GM19463 (cell line): ENCODE measurements around the gene LSM14A.
A peak's percentile ranks its signal among the peaks of the same experiment; 100 is the strongest.
"Not testable (repeated sequence)": the region's sequence is repeated elsewhere in the genome, so short reads cannot be mapped to it uniquely, and the experiment has no call there.

Experiments
- ATAC-seq: cut with Tn5 transposase; IDR thresholded peaks from one replicate; pipeline ENCODE4 v1.9.1; 2021; ENCODE audit warnings: mild to moderate bottlenecking, moderate library complexity; ENCODE audit not compliant: unreplicated experiment

The LSM14A gene

DNA sequence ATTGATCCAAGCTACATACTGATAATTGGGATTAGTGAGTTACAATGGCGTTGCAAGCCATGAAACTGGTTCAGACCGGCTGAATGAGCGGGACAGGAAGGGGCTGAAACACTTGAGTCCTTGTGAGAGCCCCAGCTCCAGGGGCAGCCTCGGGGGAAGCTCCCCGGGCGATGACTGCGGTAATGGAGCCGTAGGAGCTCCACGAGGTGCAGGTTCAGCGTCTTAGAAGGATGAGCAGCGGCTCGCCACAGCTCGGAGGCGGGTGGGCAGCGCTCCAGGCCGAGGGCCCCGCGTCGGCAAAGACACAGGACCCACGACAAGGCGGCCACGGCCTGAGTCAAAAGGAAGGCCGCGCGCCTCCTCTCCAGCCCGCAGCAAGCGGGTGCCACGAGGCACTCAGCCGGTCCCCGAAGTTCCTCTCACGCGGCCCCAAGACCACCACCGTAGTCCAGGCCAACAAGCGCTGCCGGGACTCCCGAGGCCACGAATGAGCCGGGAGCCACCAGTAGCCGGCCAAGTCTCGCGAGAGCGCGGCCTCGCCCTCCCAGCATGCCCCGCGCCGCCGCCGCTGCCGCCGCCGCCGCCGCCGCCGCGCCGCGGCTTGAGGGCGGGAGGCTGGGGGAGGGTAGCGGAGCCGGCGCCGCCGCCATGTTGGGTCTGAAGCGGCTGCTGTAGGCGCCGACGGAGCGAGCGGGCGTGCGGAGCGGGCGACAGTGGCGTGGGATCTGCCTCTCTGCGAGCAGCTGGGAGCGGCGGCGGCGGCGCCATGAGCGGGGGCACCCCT lies at the start of gene LSM14A:
LSM14A (plus strand) TSS at position 628 of the 784 bp plus-strand sequence; CDS start at position 767, 139 bp downstream.
- peak; percentile 61 for ATAC-seq

DNA sequence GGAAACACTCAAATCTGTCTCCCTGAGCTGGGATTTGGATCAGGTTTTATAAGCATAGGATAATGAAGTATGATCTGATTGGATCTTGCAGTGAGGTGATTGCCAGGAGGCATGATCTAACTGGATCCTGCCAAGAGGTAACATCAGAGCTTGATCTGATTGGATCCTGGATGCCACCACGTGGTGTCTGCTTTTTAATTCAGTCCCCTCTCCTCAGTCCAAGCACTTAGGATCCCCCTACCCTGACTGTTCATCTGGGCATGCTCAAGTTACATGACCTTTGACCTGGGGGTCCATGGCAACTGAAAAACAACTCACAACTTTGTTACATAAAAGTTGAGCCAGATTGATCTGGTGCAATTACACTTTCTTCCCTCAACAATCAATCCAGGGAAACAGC lies 47.5 kb upstream of the LSM14A start:
- no peak for ATAC-seq

GRCh38 chr19:34126966-34127365 lies 45.3 kb upstream of the LSM14A start:
- no peak for ATAC-seq

DNA sequence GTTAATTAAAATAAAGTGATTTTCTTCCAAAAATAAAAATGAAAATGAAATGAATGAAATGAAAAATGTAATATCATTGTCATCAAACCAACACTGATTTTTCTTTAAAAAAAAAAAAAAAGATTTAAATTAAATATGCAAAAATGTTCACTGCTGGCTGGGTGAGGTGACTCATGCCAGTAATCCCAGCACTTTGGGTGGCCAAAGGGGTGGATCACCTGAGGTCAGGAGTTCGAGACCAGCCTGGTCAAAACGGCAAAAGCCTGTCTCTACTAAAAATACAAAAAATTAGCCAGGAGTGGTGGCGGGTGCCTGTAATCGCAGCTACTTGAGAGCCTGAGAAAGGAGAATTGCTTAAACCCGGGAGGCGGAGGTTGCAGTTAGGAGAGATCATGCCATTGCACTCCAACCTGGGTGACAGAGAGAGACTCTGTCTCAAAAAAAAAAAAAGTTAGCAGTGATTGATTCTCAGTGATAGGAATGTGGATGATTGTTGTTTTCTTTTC lies 44.6 kb upstream of the LSM14A start:
- no peak for ATAC-seq

DNA sequence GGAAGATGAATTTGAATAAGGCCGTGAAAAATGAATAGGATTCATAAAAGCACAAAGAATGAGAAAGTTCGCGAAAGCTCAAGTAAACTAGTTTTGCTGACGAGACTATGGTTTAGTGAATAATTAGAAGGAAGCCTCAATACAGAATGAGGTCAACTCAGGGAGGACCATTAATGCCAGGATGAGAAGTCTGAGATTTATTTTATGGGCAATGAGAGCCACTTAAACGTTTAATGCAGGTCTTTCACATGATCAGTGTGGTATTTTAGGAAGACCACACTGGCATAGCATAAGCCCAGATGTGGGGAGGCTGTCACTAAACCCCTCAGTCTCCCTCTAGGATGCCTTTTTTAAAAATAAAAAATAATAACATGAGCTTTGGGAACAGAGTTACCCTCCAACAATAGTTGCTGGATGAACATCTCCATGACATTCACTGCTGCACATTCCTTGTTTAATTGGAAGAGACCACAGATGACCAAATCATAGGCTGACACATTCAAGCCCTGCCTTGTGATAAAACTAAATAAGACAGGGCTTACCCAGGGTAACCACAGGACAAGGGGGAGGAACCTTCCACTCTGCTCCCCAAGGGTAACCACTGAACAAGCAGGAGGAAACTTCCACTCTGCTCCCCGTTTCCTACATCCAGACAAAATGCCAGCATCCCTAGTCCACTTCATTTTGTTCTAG lies 43.6 kb upstream of the LSM14A start:
- ATAC-seq, result no peak

GRCh38 chr19:34131100-34131499 lies 41.2 kb upstream of the LSM14A start:
- ATAC-seq, result no peak

DNA sequence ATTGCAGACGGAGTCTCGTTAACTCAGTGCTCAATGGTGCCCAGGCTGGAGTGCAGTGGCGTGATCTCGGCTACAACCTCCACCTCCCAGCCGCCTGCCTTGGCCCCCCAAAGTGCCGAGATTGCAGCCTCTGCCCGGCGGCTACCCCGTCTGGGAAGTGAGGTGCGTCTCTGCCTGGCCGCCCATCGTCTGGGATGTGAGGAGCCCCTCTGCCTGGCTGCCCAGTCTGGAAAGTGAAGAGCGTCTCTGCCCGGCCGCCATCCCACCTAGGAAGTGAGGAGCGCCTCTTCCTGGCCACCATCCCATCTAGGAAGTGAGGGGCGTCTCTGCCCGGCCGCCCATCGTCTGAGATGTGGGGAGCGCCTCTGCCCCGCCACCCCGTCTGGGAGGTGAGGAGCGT lies 40.2 kb upstream of the LSM14A start:
- not testable (repeated sequence) for ATAC-seq

DNA sequence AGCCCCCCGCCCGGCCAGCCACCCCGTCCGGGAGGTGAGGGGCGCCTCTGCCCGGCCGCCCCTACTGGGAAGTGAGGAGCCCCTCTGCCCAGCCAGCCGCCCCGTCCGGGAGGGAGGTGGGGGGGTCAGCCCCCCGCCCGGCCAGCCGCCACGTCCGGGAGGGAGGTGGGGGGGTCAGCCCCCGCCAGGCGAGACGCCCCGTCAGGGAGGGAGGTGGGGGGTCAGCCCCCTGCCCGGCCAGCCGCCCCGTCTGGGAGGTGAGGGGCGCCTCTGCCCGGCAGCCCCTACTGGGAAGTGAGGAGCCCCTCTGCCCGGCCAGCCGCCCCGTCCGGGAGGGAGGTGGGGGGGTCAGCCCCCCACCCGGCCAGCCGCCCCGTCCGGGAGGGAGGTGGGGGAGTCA lies 39.6 kb upstream of the LSM14A start:
- ATAC-seq, result not testable (repeated sequence)

- ATAC-seq, result peak; percentile 96
Observed at GRCh38 chr19:34134190-34135053, 37.9 kb upstream of the LSM14A start.

DNA sequence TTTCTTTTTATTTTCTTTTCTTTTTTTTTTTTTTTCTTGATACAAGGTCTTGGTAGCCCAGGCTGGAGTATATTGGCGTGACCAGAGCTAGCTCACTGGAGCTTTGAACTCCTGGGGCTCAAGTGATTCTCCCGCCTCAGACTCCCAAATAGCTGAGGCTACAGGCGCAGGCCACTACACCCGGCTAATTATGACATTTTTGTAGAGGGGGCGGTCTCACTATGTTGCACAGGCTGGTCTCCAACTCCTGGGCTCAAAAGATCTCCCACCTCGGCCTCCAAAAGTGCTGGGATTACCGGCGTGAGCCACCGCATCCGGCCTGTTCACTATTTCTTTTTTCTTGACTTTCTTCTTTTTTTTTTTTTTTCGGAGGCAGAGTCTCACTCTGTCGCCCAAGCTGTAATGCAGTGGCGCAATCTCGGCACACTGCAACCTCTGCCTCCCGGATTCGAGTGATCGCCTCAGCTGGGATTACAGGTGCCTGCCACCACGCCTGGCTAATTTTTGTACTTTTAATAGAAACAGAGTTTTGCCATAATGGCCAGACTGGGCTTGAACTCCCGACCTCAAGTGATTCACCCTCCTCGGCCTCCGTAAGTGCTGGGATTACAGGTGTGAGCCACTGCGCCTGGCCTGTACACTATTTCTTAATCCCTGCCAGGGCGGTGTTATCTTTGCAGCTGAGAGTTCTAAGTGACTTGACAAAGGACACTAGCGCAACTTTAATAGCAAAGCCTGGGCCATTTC lies 37.1 kb upstream of the LSM14A start:
- ATAC-seq, result no peak

- ATAC-seq, result no peak
Observed at GRCh38 chr19:34135821-34136611, 36.3 kb upstream of the LSM14A start.

DNA sequence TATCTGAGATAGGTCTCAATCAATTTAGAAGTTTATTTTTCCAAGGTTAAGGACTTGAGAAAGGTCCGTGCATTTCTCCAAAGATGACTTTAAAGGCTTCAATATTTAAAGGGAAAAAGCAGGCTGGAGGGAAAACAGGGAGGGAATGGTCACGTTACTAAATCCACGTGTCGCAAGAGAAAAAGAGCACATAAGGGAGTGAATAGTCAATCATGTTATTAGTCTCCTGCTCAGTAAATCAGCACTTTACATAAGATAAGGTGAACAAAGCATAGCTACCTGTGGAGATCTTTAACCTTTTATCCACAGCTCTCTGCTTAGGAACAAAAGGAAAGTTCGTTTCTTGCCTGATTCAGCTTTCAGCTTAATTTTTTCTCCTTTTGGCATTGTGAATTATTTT lies 31.3 kb upstream of the LSM14A start:
- ATAC-seq, result no peak

DNA sequence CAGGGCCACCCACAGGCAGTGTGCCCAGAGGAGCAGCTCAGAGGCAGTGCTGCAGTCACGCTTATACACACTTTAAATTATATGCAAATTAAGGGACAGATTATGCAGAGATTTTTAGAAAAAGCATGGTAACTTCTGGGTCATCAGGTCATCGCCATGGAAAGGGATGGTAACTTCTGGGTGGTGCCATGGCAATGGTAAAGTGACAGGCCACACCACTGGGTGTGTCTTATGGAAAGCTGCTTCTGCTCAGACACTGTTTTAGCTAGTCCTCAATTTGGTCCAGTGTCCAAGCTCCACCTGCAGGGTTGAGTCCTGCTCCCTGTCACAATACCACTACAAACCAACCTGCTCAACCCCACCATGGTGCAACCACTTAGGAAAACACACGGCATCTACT lies 29.9 kb upstream of the LSM14A start:
- ATAC-seq, result no peak

- ATAC-seq, result no peak
Observed at GRCh38 chr19:34145741-34146202, 26.5 kb upstream of the LSM14A start.

DNA sequence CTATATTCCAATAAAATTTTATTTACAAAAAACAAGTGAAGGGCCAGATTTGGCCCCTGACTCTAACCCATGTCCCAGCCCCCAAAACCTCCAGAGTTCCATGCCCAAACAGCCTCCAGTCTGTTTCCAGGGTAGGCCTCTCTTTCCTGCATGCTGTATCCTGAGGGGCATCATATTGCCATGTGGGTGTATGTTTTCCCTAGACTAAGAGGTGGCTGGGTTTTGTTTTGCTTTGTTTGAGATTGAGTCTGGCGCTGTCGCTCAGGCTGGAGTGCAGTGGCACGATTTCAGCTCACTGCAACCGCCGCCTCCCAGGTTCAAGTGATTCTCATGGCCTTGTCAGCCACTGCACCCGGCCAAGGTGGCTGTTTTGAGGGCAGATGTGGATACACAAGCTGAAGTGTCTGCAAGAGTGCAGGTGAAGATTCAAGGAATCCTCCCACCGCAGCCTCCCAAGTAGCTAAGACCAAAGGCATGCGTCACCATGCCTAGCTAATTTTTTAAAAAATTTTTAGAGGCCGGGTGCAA lies 23.6 kb upstream of the LSM14A start:
- ATAC-seq, result no peak

DNA sequence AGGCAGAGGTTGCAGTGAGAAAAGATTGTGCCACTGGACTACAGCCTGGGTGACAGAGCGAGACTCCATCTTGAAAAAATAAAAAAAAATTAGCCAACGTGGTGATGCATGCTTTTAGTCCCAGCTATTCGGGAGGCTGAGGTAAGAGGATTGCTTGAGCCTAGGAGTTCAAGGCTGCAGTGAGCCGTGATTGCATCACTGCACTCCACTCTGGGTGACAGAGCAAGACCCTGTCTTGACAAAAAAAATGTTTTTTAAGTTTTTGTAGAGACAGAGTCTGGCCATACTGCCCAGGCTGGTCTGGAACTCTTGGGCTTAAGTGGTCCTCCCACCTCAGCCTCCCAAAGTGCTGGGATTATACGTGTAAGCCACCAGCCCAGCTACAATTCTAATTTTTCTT lies 22.4 kb upstream of the LSM14A start:
- no peak for ATAC-seq

DNA sequence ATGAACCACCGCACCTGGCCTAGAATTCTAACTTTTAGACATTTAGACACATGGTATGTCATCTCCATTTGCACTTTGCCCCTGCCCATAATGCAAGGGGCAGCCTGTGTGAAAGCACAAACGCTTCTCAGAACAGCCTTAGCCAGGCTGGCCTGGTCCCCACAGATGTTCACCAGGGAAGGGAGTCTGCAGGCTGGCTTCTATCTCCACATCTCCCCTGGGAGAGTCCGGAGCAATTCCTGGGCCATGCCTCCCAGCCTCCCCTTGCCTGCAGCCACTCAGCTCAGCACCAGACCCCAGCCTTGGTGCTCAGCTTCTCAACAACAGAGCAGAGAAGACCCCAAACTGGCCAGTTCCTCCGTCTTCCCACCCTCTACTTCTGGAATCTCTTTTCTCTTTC lies 21.7 kb upstream of the LSM14A start:
- ATAC-seq, result no peak

- ATAC-seq, result no peak
Observed at GRCh38 chr19:34151439-34151838, 20.9 kb upstream of the LSM14A start.

DNA sequence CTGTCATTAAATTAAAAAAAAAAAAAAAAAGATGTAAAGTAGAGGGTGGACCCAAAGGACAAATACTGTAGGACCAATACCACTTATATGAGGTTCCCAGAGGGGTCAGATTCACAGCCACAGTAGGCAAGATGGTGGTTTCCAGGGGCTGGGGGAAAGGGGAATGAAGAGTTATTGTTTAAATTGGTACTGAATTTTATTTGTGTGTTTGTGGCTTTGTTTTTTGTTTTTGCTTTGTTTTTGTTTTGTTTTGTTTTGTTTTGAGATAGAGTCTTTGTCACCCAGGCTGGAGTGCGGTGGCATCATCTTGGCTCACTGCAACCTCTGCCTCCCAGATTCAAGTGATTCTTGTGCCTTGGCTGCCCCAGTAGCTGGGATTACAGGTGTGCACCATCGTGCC lies 17.9 kb upstream of the LSM14A start:
- ATAC-seq, result no peak
